ENCODE results near the gene TREX2. TPM values are rescaled to one million over a fixed set of nuclear protein-coding genes. Genes with fewer than 3 reads are reported as not detected.

The TREX2 gene
- total RNA-seq, 1 experiment from 2014 or later = 1.1 TPM

GRCh38 chrX:153397256-153397960, 48.4 kb downstream of the TREX2 start:
- no peak overlapping the region for H4K5ac ChIP-seq (ENCODE audit: insufficient read length, low read depth, low read length)
- no peak overlapping the region for H3K4me3 Mint-ChIP-seq
- no peak overlapping the region for H3K27ac Mint-ChIP-seq

More at GRCh38 chrX:153397256-153397960, 48.4 kb downstream of the TREX2 start:
- H3K27me3 ChIP-seq (ENCODE audit: insufficient read depth, low read length) = no peaks in the 10 kb centered on the region
- no peak overlapping the region for H3K18ac ChIP-seq (ENCODE audit: insufficient read length, low read depth, low read length)
- no peak overlapping the region for H3K14ac ChIP-seq (ENCODE audit: insufficient read depth, low read length)
- H3K23me2 ChIP-seq (ENCODE audit: insufficient read length, low read depth, low read length, poor library complexity, severe bottlenecking) = no peaks in the 10 kb centered on the region
- no peak overlapping the region for H2BK5ac ChIP-seq (ENCODE audit: insufficient read length, low read length)
- no peak overlapping the region for H2BK20ac ChIP-seq (ENCODE audit: low read depth, low read length, poor library complexity, severe bottlenecking)
- no peaks in the 10 kb centered on the region for H4K20me1 ChIP-seq (ENCODE audit: control insufficient read depth, insufficient read depth, insufficient read length)
- no peak overlapping the region for H3K23ac ChIP-seq (ENCODE audit: insufficient read length, low read depth, low read length)
- Mint-ChIP-seq H3K27me3 (ENCODE audit: low read depth) (peaks cover 19% of the 10 kb centered on the region), H3K36me3 (ENCODE audit: insufficient read depth in 1 of 3, low read depth in 3 of 3) (peaks cover 7 to 10% (median 10%) of the 10 kb centered on the region in 3 experiments), H3K9me3 (peaks cover 70% of the 10 kb centered on the region in 2 experiments), H3K4me1 (peaks cover 0 to 6% of the 10 kb centered on the region in 2 experiments; a peak in 1 of 4 replicates)
- H3T11ph ChIP-seq (ENCODE audit: low read length) = no peak overlapping the region
- no peak overlapping the region for H2BK15ac ChIP-seq (ENCODE audit: low read depth, low read length)
- no peak overlapping the region for H3K4ac ChIP-seq (ENCODE audit: low read depth, low read length)
- no peak overlapping the region for H4K91ac ChIP-seq (ENCODE audit: insufficient read length, low read depth, low read length)
- H3K4me2 ChIP-seq (ENCODE audit: insufficient read depth, insufficient read length, low read length) = no peak overlapping the region
- no peak for DNase-seq
- no peaks in the 10 kb centered on the region for H3K79me2 ChIP-seq (ENCODE audit: insufficient read depth, low read length)
- no peak overlapping the region for H3K56ac ChIP-seq (ENCODE audit: insufficient read length, low read depth, low read length)
- no peak overlapping the region for H2BK120ac ChIP-seq (ENCODE audit: low read depth, low read length, poor library complexity, severe bottlenecking)
- no peaks in the 10 kb centered on the region for H3K79me1 ChIP-seq (ENCODE audit: insufficient read depth, low read depth, low read length, poor library complexity, severe bottlenecking)
- no peak overlapping the region for H2AFZ ChIP-seq (ENCODE audit: low read length)
- WGBS (ENCODE audit: extremely low coverage, insufficient read length, low lambda C conversion rate) = no CpG with 5 or more reads among the region's 27 CpGs
- no peak overlapping the region for H4K8ac ChIP-seq (replicated peaks; ENCODE audit: insufficient read length, low read depth, low read length)
- no peak for TF ChIP-seq CTCF (conservative IDR thresholded peaks at IDR 0.05)
- no peak overlapping the region for H2BK12ac ChIP-seq (ENCODE audit: insufficient read length, low read depth, low read length)
- H3K27ac ChIP-seq (ENCODE audit: insufficient read length, low read depth, low read length) = no peak overlapping the region
- H3K9ac ChIP-seq (ENCODE audit: extremely low read depth, insufficient read length, low read length) = no peak overlapping the region
- peaks cover 18% of the 10 kb centered on the region for H3K9me3 ChIP-seq (ENCODE audit: control insufficient read depth, low read depth, low read length)
- H3K4me1 ChIP-seq (ENCODE audit: insufficient read depth, low read length) = no peaks in the 10 kb centered on the region
- no peak overlapping the region for H2AK5ac ChIP-seq (ENCODE audit: insufficient read length, low read length)

Measured in H9 (cell line).